GM18951 (cell line): ENCODE results near the gene SMPD3.

ENCODE experiments used
- POLR2A ChIP-seq: IDR thresholded peaks from 4 replicates; pipeline ENCODE4 v1.6.1; 2011; ENCODE audit warnings: mild to moderate bottlenecking; ENCODE audit not compliant: insufficient read length, insufficient read depth; ENCODE audit errors: extremely low read depth
- in situ Hi-C: fragments of 300-500 bp; cut with MboI; formaldehyde crosslinking; loops from one replicate; pipeline ENCODE4 v1.12.0; 2022; ENCODE audit warnings: low sequenced_read_pairs, mixed read lengths, inconsistent platforms; ENCODE audit not compliant: unreplicated experiment

The SMPD3 gene

GRCh38 chr16:68385371-68385770 lies 62.9 kb downstream of the SMPD3 start:
- in situ Hi-C loops: no loop called here
- no peak for TF ChIP-seq POLR2A

DNA sequence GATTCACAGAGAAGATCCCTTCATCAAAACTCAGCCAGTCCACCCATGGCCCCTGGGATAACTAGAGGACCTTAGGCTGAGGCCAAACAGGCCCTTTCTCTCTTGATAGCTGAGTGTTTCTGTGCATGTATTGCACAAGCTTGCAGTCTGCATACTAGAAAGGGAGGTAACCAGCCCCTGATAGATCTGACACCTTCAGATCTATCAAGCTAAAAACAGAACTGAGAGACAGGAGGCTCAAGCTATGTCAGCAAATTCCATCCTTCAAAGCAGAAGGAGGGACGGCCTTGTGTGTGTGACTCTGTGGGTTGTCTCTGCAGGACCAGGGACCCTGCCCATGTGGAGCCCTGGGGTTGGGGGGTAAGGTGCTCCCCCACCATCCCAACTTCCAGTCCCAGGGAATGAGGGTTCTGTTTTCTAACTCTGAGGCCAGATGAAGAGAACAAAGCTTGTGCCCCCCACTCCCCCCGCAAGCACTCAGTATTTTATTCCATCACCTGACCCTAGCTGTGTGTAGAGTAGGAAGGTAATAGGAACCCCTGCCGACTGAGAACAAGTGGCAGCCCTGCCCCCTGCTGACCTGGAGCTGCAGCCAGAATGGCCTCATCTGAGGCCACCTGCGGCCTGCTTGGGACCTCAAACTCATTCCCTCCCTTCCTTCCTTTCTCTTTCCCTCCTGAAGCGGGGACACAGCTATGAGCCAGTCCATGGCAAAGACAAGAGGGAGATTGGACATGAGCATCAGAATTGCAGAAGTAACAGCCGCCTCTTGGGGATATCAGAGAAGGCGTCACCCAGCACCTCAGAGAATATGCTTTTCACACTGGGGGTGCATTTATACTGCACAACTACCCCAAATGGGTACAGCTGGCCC lies 63.8 kb downstream of the SMPD3 start:
- TF ChIP-seq POLR2A: no peak
- in situ Hi-C loops: no loop called here

DNA sequence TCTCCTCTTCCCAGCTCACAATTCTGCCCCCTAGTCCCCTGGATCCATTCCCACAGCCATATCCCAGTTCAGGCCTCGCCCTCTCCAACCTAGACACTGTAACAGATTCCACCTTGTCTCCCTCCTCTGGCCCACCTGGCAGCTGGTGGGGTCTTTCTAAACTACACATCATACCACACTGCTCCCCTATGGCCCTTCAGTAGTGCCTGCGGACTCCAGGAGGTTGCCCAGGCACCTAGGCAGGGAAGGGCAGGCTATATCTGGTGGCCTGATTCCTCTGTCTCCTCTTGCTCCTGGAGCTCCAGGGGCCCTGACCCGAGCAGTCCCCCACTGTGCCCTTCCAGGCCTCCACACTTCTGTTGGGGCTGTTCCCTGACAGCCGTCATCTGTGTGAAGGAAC lies 64.5 kb downstream of the SMPD3 start:
- in situ Hi-C loops: no loop called here
- no peak for TF ChIP-seq POLR2A

DNA sequence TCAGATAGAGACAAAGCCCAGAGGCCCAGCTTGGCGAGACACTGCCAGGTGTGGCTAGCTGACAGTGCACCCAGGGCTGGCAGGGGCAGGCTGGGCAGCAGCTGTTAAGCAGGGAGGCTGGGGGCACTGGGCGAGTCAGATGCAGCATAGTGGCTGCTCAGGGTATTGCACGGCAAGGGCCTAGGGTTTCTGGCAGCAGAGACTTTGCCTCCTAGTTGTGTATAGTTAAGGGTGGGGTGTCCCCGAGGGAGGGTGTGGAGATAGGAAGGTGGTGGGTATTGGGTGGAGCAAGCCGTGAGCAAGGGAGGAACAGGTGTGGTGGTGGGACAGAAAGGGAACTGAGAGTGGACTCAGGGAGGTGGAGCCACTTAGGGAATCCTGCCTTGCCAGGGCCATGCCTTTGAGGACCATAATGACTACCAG lies 66.0 kb downstream of the SMPD3 start:
- in situ Hi-C loops: no loop called here
- TF ChIP-seq POLR2A: no peak

GRCh38 chr16:68381363-68381724 lies 67.0 kb downstream of the SMPD3 start:
- in situ Hi-C loops: no loop called here
- TF ChIP-seq POLR2A: no peak

GRCh38 chr16:68380676-68381362 lies 67.5 kb downstream of the SMPD3 start:
- in situ Hi-C loops: no loop called here
- TF ChIP-seq POLR2A: no peak

- in situ Hi-C loops: no loop called here
- no peak for TF ChIP-seq POLR2A
Measured at GRCh38 chr16:68380348-68380670, 68.0 kb downstream of the SMPD3 start.

GRCh38 chr16:68379472-68380347 lies 68.6 kb downstream of the SMPD3 start:
- in situ Hi-C loops: no loop called here
- no peak for TF ChIP-seq POLR2A

- in situ Hi-C loops: no loop called here
- no peak for TF ChIP-seq POLR2A
Measured at GRCh38 chr16:68378436-68379415, 69.6 kb downstream of the SMPD3 start.

DNA sequence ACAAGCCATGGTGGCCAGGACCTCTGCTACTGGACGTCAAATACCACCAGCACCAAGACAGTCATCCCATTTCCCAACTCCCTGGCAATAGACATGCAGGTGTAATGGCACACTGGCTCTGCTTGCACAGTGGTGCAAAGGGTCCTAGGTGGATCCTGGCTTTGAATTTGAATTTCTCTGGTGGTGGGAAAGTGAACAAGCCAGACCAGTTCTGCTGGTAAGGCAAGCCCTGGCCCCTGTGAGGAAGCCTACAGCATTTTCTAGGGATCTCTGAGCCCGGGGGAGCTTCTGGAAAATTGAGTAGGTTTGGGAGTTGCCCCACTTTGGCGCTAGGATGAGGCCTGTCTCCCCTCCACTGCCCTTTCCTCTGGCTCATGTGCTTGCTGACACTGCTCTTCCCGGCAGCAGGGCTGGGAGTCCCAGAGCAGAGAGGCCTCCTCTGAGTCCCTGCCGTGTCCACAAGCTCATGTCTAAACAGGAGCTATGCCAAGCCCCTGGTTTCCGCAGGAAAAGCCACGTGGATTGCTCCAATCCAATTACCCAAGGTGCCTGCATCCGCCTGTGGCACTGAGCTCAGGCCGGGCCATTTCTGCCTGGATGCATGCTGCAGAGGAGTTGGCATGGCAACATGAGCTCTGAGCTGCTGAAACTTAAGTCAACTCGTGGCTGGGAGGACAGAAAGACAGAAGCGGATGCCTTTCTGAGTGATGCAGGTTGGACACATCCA lies 70.5 kb downstream of the SMPD3 start:
- in situ Hi-C loops: no loop called here
- TF ChIP-seq POLR2A: no peak

GRCh38 chr16:68377221-68377620 lies 71.1 kb downstream of the SMPD3 start:
- in situ Hi-C loops: no loop called here
- TF ChIP-seq POLR2A: no peak

GRCh38 chr16:68376590-68376989 lies 71.7 kb downstream of the SMPD3 start:
- in situ Hi-C loops: no loop called here
- TF ChIP-seq POLR2A: no peak
